Caco-2 (cell line): ENCODE data around the gene CACNA2D2. TPM values are rescaled to one million over a fixed set of nuclear protein-coding genes. Genes with fewer than 3 reads are reported as not detected.

Experiments
- BruUV-seq: library from RNA; stranded (reverse); fragments of 400-500 nt; replicated peaks from 2 replicates; lab custom pipeline; 2021; lab: Mats Ljungman, UMichigan
- CTCF ChIA-PET: fragments of 300-600 bp; sonication (Branson Sonifier 250); formaldehyde crosslinking; loops from one replicate; lab custom pipeline; 2022; ENCODE audit warnings: antibody characterized with exemption; lab: Charles Lee
- POLR2A ChIA-PET: fragments of 300-600 bp; sonication (Branson Sonifier 250); formaldehyde crosslinking; loops from one replicate; lab custom pipeline; 2022; ENCODE audit warnings: antibody characterized with exemption; lab: Charles Lee
- DNase-seq, 2 experiments: peaks; one replicate each; pipeline versions ENCODE4 v3.0.0 to v3.0.0-alpha.2; 2020 to 2022
- H3K27me3 ChIP-seq: replicated peaks from 2 replicates; pipeline ENCODE4 v1.6.0; 2011; ENCODE audit warnings: low read length; ENCODE audit not compliant: control insufficient read depth, insufficient read depth
- H3K36me3 ChIP-seq: 2 replicates; pipeline ENCODE4 v1.5.1; 2011; ENCODE audit warnings: low read length; ENCODE audit not compliant: control insufficient read depth, insufficient read depth
- H3K4me1 ChIP-seq: fragments of 250-450 bp; sonication (Bioruptor Pico); 2 replicates; pipeline ENCODE4 v1.5.1; 2020; ENCODE audit warnings: mild to moderate bottlenecking
- H3K4me3 ChIP-seq: 2 replicates; pipeline ENCODE4 v1.5.1; 2011; ENCODE audit warnings: low read depth, mild to moderate bottlenecking, control low read depth, low read length
- H3K9me3 ChIP-seq: fragments of 250-450 bp; sonication (Bioruptor Pico); 2 replicates; pipeline ENCODE4 v1.5.1; 2020; ENCODE audit warnings: mild to moderate bottlenecking, moderate library complexity
- H3K27ac Mint-ChIP-seq: one replicate; pipeline ENCODE4 v1.8.0; 2022; ENCODE audit warnings: mixed read lengths; ENCODE audit not compliant: unreplicated experiment
- H3K27me3 Mint-ChIP-seq: one replicate; pipeline ENCODE4 v1.8.0; 2022; ENCODE audit warnings: mixed read lengths; ENCODE audit not compliant: insufficient read depth, unreplicated experiment
- H3K36me3 Mint-ChIP-seq: one replicate; pipeline ENCODE4 v1.8.0; 2022; ENCODE audit warnings: mild to moderate bottlenecking, mixed read lengths; ENCODE audit not compliant: insufficient read depth, unreplicated experiment
- H3K4me1 Mint-ChIP-seq: one replicate; pipeline ENCODE4 v1.8.0; 2022; ENCODE audit warnings: low read depth, mixed read lengths; ENCODE audit not compliant: unreplicated experiment
- H3K4me3 Mint-ChIP-seq: one replicate; pipeline ENCODE4 v1.8.0; 2022; ENCODE audit warnings: mild to moderate bottlenecking, moderate library complexity, mixed read lengths; ENCODE audit not compliant: unreplicated experiment
- H3K9me3 Mint-ChIP-seq: one replicate; pipeline ENCODE4 v1.8.0; 2022; ENCODE audit warnings: mixed read lengths; ENCODE audit not compliant: unreplicated experiment
- intact Hi-C: fragments of 100-400 bp; cut with micrococcal nuclease; formaldehyde crosslinking; loops from one replicate; pipeline ENCODE4 v1.10.0; 2022; ENCODE audit not compliant: unreplicated experiment
- total RNA-seq: library from RNA; stranded (reverse); gene quantifications from 2 replicates; pipeline ENCODE4 v1.2.3, GENCODE V29; 2022
- TF ChIP-seq, protein P1 (sequence below), 2 experiments: fragments of 200-600 bp in 1 of 2; IDR thresholded peaks; 1 replicate in 1 of 2; 2 replicates in 1 of 2; pipeline versions ENCODE4 v1.5.1 to v1.8.0; 2011 to 2022; ENCODE audit warnings: antibody characterized with exemption in 1 of 2, control low read depth in 1 of 2, inconsistent platforms in 1 of 2, low read depth in 1 of 2, low read length in 1 of 2, mild to moderate bottlenecking in 1 of 2, moderate library complexity in 1 of 2; ENCODE audit not compliant: insufficient read depth in 1 of 2, severe bottlenecking in 1 of 2, unreplicated experiment in 1 of 2

Gene CACNA2D2
- total RNA-seq, 1 experiment from 2014 or later, result 0.25 TPM

DNA sequence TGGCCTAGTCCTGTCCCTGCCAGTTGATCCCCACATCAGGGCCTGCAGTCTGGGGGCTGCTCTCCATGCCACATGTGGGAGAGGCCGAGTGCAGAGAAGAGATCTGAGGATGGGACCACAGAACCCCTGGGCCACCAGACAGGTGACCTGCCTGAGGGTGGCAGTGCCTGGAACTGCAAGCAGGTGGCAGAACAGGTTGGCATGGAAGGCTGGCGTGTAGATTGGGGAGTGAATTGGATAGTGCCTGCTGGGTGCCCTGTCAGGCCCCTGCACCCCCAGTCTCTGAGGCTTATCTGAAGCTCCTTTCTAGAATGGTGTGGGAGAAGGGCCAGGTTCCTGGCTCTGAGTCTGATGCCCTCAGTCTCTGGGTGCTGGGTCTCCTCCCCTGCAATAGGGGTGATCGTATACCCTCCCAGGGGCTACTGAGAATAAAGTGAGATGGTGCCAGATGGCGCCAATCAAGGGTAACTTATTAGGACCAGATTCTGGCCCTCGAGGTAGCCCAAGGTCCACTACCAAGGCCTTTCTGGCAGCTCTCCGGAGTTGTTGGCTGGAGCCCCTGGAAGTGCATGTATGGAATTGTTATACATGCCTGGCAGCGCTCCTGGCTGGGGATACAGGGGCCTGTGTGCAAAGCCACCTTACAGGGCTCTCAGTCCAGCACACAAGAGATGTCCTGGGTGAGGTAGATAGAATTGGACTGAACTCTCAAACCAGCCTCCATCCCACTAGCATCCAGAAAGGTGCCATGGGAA, 48.4 kb upstream of the CACNA2D2 start:
- Histone ChIP-seq H3K9me3 (no peaks in the 10 kb centered on the region), H3K4me1 (no peaks in the 10 kb centered on the region), H3K36me3 (no peaks in the 10 kb centered on the region), H3K27me3 (no peaks in the 10 kb centered on the region), H3K4me3 (no peak overlapping the region)
- CTCF ChIA-PET, result interaction anchor here (0.5 to 2.3 kb wide), 2 partner anchors 16 to 64 kb away, joined by 4 to 7 read pairs; no protein-coding TSS in a partner anchor
- Mint-ChIP-seq H3K4me1 (no peaks in the 10 kb centered on the region), H3K9me3 (no peaks in the 10 kb centered on the region), H3K4me3 (no peak overlapping the region), H3K27ac (no peak overlapping the region), H3K36me3 (no peaks in the 10 kb centered on the region), H3K27me3 (no peaks in the 10 kb centered on the region)
- intact Hi-C loops, result loop anchor here (2.0 kb wide), 1 partner anchor 33 kb away; no protein-coding TSS in a partner anchor
- no peak for DNase-seq
- POLR2A ChIA-PET, result no interaction called here
- TF ChIP-seq, protein P1, sequence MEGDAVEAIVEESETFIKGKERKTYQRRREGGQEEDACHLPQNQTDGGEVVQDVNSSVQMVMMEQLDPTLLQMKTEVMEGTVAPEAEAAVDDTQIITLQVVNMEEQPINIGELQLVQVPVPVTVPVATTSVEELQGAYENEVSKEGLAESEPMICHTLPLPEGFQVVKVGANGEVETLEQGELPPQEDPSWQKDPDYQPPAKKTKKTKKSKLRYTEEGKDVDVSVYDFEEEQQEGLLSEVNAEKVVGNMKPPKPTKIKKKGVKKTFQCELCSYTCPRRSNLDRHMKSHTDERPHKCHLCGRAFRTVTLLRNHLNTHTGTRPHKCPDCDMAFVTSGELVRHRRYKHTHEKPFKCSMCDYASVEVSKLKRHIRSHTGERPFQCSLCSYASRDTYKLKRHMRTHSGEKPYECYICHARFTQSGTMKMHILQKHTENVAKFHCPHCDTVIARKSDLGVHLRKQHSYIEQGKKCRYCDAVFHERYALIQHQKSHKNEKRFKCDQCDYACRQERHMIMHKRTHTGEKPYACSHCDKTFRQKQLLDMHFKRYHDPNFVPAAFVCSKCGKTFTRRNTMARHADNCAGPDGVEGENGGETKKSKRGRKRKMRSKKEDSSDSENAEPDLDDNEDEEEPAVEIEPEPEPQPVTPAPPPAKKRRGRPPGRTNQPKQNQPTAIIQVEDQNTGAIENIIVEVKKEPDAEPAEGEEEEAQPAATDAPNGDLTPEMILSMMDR (IDR thresholded peaks at IDR 0.05; ENCODE audit: insufficient read depth in 1 of 2, low read depth in 1 of 2, low read length in 1 of 2, severe bottlenecking in 1 of 2, unreplicated experiment in 1 of 2), result no peak
- no TSS peak for BruUV-seq

DNA sequence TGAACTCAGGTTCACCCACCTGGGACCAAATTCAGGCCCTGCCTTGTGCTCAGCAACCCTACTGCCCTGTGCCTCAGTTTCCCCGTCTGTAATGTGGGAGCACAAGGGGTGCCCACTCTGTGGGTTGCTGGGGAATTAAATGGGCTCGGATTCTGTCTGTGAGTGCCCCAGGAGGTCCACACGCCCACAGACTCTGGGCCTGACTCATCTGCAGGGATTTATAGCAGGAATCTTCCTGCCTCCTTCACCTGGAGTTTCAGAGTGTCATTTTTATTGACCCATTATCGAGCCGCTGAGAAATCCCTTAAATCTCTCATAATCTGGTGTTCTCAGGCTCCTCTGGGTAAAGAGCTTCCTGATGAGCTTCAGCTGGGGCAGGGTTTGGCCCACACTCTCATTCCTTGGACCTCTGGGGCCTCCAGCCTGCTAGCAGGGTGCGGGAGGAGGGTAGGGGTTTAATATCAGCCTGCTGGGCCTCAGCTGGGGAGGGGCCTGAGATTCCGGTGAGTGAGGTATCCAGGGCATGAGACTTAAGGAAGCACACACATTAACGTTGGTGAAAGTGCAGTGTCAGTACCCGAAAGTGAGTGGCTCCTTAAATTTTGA, 47.7 kb upstream of the CACNA2D2 start:
- ChIA-PET POLR2A (no interaction called here), CTCF (interaction anchor here (0.5 to 2.3 kb wide), 4 partner anchors 17 to 103 kb away, joined by 3 to 7 read pairs (median 4); no protein-coding TSS in a partner anchor)
- no TSS peak for BruUV-seq
- Histone ChIP-seq H3K27me3 (no peaks in the 10 kb centered on the region), H3K36me3 (no peaks in the 10 kb centered on the region), H3K4me3 (no peak overlapping the region), H3K9me3 (no peaks in the 10 kb centered on the region), H3K4me1 (no peaks in the 10 kb centered on the region)
- intact Hi-C loops, result loop anchor here (2.0 kb wide), 1 partner anchor 32 kb away; no protein-coding TSS in a partner anchor
- Mint-ChIP-seq H3K27ac (no peak overlapping the region), H3K27me3 (no peaks in the 10 kb centered on the region), H3K4me3 (no peak overlapping the region), H3K36me3 (no peaks in the 10 kb centered on the region), H3K9me3 (no peaks in the 10 kb centered on the region), H3K4me1 (no peaks in the 10 kb centered on the region)
- TF ChIP-seq, protein P1 (IDR thresholded peaks at IDR 0.05; ENCODE audit: insufficient read depth in 1 of 2, low read depth in 1 of 2, low read length in 1 of 2, severe bottlenecking in 1 of 2, unreplicated experiment in 1 of 2), result no peak
- DNase-seq, result no peak

DNA sequence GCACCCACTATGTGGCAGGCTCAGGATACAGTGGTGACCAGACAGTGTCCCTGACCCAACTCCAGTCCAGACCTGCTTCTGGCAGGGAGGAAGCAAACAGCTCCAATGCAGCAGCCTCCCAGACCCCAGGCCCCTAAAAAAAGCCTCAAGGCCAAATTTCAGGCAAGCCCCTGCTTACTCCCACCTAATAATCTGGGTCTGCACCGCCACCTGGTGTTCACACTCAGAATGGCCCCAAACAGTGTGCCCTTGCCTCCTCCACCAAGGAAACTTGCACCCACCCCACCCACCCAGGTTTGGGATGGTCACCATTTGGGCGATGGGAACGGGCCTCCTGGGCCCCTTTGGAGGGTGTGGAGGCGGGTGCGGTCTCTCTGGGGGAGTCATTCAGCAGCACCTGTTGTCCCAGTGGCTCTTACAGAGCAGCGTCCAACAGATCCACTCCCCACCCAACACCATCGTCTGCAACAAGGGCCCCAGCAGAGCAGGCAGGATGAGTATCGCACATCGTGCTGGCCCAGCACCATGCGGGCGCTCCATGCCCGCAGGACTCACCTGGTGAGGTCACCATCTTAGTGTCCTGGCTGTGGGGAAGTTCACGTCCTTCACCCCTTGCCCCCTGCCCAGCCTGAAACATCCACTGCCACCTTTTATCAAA, 46.8 kb upstream of the CACNA2D2 start:
- TF ChIP-seq, protein P1 (IDR thresholded peaks at IDR 0.05; ENCODE audit: insufficient read depth in 1 of 2, low read depth in 1 of 2, low read length in 1 of 2, severe bottlenecking in 1 of 2, unreplicated experiment in 1 of 2), result peak; percentile 72 to 74
- Mint-ChIP-seq H3K4me3 (no peak overlapping the region), H3K9me3 (no peaks in the 10 kb centered on the region), H3K4me1 (no peaks in the 10 kb centered on the region), H3K36me3 (no peaks in the 10 kb centered on the region), H3K27ac (no peak overlapping the region), H3K27me3 (no peaks in the 10 kb centered on the region)
- Histone ChIP-seq H3K4me3 (no peak overlapping the region), H3K27me3 (no peaks in the 10 kb centered on the region), H3K9me3 (no peaks in the 10 kb centered on the region), H3K36me3 (no peaks in the 10 kb centered on the region), H3K4me1 (no peaks in the 10 kb centered on the region)
- DNase-seq, result peak; percentile 52 to 68
- ChIA-PET POLR2A (interaction anchor here (0.7 kb wide), 1 partner anchor 67 kb away, joined by 3 read pairs; the partner anchor contains the start of gene MAPKAPK3), CTCF (interaction anchor here (0.7 to 2.3 kb wide), 2 partner anchors 63 to 66 kb away, joined by 3 to 7 read pairs; no protein-coding TSS in a partner anchor)
- intact Hi-C loops, result loop anchor here (1.0 to 2.0 kb wide), 2 partner anchors 31 to 203 kb away; no protein-coding TSS in a partner anchor
- BruUV-seq, result no TSS peak
